ENCODE data around the gene HOXA3. TPM values are rescaled to one million over a fixed set of nuclear protein-coding genes. Genes with fewer than 3 reads are reported as not detected.

Gene HOXA3
- total and polyA plus RNA-seq, 4 experiments from 2014 or later = 0.07 TPM; not detected in 3

DNA sequence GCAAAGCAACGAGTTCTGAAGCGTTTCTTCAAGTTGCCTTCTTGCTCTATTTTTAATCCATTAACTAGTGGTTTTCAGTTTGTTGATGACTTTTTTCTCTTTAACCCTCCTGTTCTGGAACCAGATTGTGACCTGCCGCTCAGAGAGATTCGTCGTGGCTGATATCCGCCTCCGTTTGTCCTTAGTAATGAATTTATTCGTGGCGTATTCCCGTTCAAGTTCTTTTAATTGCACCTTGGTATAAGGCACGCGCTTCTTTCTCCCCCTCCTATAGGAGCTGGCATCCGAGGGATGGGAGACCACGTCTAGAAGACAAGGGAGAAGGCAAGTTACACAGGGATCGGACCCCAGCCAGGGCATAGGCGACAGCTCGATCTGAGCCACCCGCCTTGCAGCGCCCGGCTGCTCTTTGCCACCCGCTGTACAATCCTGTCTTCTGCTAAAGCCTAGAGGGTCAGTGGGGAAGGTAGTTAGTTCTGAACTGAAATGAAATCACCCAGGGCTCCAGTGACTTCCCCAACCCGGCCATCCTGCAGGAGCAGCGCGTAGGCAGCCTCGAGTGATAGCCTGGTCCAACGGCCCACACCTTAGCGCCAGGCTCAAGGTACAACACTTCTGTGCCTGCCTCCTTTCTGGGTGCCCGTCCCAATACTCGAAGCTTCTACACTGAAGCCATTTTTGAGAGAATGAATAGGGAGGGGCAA is 45.9 kb upstream of the HOXA3 start:
- Mint-ChIP-seq H3K4me3 (peak overlapping the region in 6 of 8 donors; percentile 3 to 73 (median 28)), H3K27ac (peak overlapping the region in 3 of 7 donors; percentile 3 to 44 (median 33)), H3K27me3 (peaks cover 72 to 78% of the 10 kb centered on the region in 2 donors), H3K4me1 (peaks cover 21 to 53% (median 33%) of the 10 kb centered on the region in 4 donors), H3K36me3 (no peaks in the 10 kb centered on the region), H3K9me3 (peaks cover 0 to 7% (median 2%) of the 10 kb centered on the region in 8 donors)
- Histone ChIP-seq H3K27me3 (ENCODE audit: insufficient read depth, low read length) (peaks cover 75% of the 10 kb centered on the region), H3K27ac (ENCODE audit: low read depth, low read length) (no peak overlapping the region), H3K4me1 (ENCODE audit: insufficient read depth, low read length) (peaks cover 34% of the 10 kb centered on the region), H3K36me3 (ENCODE audit: insufficient read depth, low read length) (no peaks in the 10 kb centered on the region), H3K4me3 (ENCODE audit: low read length in 2 of 2) (no peak overlapping the region), H3K9me3 (ENCODE audit: control insufficient read depth in 1 of 2, low read length in 2 of 2) (no peaks in the 10 kb centered on the region)
- CTCF ChIA-PET (ENCODE audit: partially characterized antibody) = interaction anchor here (0.8 to 1.5 kb wide), 6 partner anchors 8 to 878 kb away, joined by 3 to 6 read pairs (median 5); no protein-coding TSS in a partner anchor
- POLR2A ChIA-PET (ENCODE audit: partially characterized antibody) = interaction anchor here (0.8 to 1.9 kb wide), 3 partner anchors 8 to 15 kb away, joined by 3 to 7 read pairs (median 3); no protein-coding TSS in a partner anchor
- intact Hi-C loops (cut with micrococcal nuclease) = loop anchor here (5.0 to 10.0 kb wide), 2 partner anchors 464 to 977 kb away; partner anchors contain the start of gene HIBADH
- DNase-seq = no peak

DNA sequence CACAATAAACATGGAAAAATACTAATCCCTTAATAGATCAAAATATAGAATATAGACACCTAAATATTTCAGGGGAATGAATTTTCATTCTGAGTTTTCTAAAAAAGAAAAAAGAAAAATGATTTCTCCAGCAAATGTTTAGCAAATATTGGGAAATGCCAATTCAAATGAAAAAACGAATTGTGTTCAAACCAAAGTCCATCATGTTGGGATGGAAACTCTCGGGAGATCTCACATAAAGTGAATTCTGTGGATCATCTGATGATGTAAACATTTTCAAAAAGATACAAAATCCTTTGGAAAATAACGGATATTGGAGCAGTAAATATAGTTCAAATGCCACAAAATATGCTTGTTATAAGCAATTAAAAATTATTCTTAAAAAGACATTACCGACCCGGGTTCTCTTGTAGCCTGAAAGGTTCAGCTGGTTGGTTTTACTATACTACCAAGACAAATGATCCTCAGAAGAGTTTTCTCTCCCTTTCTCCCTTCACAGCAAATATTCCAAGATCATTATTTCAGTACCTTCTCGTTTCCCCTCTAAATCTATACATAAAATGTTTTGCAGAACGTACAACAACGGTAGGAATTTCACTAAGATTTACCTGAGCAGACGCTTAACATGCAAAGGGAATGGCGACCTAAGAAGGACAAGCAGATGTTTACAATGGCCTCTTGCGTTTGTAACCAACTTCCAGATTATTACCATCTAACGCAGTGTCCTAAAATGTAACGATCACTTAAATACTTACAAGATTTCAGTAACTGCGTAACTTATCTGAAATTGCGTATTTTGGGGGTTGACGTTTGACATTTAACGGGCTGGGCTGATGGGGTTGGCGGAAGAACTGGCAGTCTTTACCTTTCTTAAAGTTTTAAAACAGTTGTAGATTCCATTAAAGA is 45.0 kb upstream of the HOXA3 start:
- Mint-ChIP-seq H3K4me3 (peak overlapping the region in 2 of 8 donors; percentile 0 to 9), H3K9me3 (peaks cover 0 to 7% (median 2%) of the 10 kb centered on the region in 8 donors), H3K27ac (peak overlapping the region in 2 of 7 donors; percentile 33 to 77), H3K36me3 (no peaks in the 10 kb centered on the region), H3K4me1 (peaks cover 21 to 54% (median 36%) of the 10 kb centered on the region in 4 donors), H3K27me3 (peaks cover 70 to 75% of the 10 kb centered on the region in 2 donors)
- POLR2A ChIA-PET (ENCODE audit: partially characterized antibody) = no interaction called here
- CTCF ChIA-PET (ENCODE audit: partially characterized antibody) = no interaction called here
- Histone ChIP-seq H3K9me3 (ENCODE audit: control insufficient read depth in 1 of 2, low read length in 2 of 2) (no peaks in the 10 kb centered on the region), H3K27me3 (ENCODE audit: insufficient read depth, low read length) (peaks cover 74% of the 10 kb centered on the region), H3K27ac (ENCODE audit: low read depth, low read length) (no peak overlapping the region), H3K4me1 (ENCODE audit: insufficient read depth, low read length) (peaks cover 41% of the 10 kb centered on the region), H3K4me3 (ENCODE audit: low read length in 2 of 2) (no peak overlapping the region), H3K36me3 (ENCODE audit: insufficient read depth, low read length) (no peaks in the 10 kb centered on the region)
- no peak for DNase-seq
- intact Hi-C loops (cut with micrococcal nuclease) = loop anchor here (2.0 to 10.0 kb wide), 3 partner anchors 465 to 977 kb away; partner anchors contain the start of gene HIBADH

- CTCF ChIA-PET (ENCODE audit: partially characterized antibody) = interaction anchor here (0.7 to 3.3 kb wide), 39 partner anchors 9 to 1303 kb away, joined by 3 to 39 read pairs (median 5); partner anchors contain the start of genes HOXA10 and HOXA11
- Mint-ChIP-seq H3K27me3 (peaks cover 65 to 72% of the 10 kb centered on the region in 2 donors), H3K27ac (peak overlapping the region in 2 of 7 donors; percentile 61 to 74), H3K4me3 (peak overlapping the region in 1 of 8 donors; percentile 52), H3K4me1 (peaks cover 20 to 54% (median 33%) of the 10 kb centered on the region in 4 donors), H3K36me3 (no peaks in the 10 kb centered on the region), H3K9me3 (peaks cover 0 to 9% (median 2%) of the 10 kb centered on the region in 8 donors)
- Histone ChIP-seq H3K9me3 (ENCODE audit: control insufficient read depth in 1 of 2, low read length in 2 of 2) (no peaks in the 10 kb centered on the region), H3K27ac (ENCODE audit: low read depth, low read length) (no peak overlapping the region), H3K4me1 (ENCODE audit: insufficient read depth, low read length) (peaks cover 45% of the 10 kb centered on the region), H3K4me3 (ENCODE audit: low read length in 2 of 2) (no peak overlapping the region), H3K27me3 (ENCODE audit: insufficient read depth, low read length) (peaks cover 76% of the 10 kb centered on the region), H3K36me3 (ENCODE audit: insufficient read depth, low read length) (no peaks in the 10 kb centered on the region)
- POLR2A ChIA-PET (ENCODE audit: partially characterized antibody) = interaction anchor here (1.1 to 2.3 kb wide), 3 partner anchors 11 to 544 kb away, joined by 4 to 9 read pairs (median 4); partner anchors contain the start of genes HOXA11 and TAX1BP1
- peak; percentile 71 to 79 (median 75) for DNase-seq
- intact Hi-C loops (cut with micrococcal nuclease) = loop anchor here (1.0 to 10.0 kb wide), 8 partner anchors 380 to 978 kb away; partner anchors contain the start of gene HIBADH
Observed at GRCh38 chr7:27196287-27196767, 43.9 kb upstream of the HOXA3 start.

GRCh38 chr7:27194686-27195379 is 42.5 kb upstream of the HOXA3 start:
- no peak overlapping the region for H3K4me3 Mint-ChIP-seq
- H3K36me3 Mint-ChIP-seq = no peaks in the 10 kb centered on the region
- no peaks in the 10 kb centered on the region for H3K36me3 ChIP-seq (ENCODE audit: insufficient read depth, low read length)
- H3K27ac Mint-ChIP-seq = peak overlapping the region in 1 of 7 donors; percentile 44
- peaks cover 34% of the 10 kb centered on the region for H3K4me1 ChIP-seq (ENCODE audit: insufficient read depth, low read length)
- peaks cover 0 to 9% (median 2%) of the 10 kb centered on the region in 8 donors for H3K9me3 Mint-ChIP-seq
- CTCF ChIA-PET (ENCODE audit: partially characterized antibody) = interaction anchor here (0.6 to 3.3 kb wide), 13 partner anchors 10 to 1302 kb away, joined by 3 to 39 read pairs (median 8); no protein-coding TSS in a partner anchor
- no peak overlapping the region for H3K27ac ChIP-seq (ENCODE audit: low read depth, low read length)
- H3K4me1 Mint-ChIP-seq = peaks cover 12 to 53% (median 22%) of the 10 kb centered on the region in 4 donors
- DNase-seq = no peak
- intact Hi-C loops (cut with micrococcal nuclease) = loop anchor here (5.0 to 10.0 kb wide), 2 partner anchors 467 to 980 kb away; partner anchors contain the start of gene HIBADH
- peaks cover 66 to 75% of the 10 kb centered on the region in 2 donors for H3K27me3 Mint-ChIP-seq
- H3K27me3 ChIP-seq (ENCODE audit: insufficient read depth, low read length) = peaks cover 79% of the 10 kb centered on the region
- no peak overlapping the region for H3K4me3 ChIP-seq (ENCODE audit: low read length in 2 of 2)
- POLR2A ChIA-PET (ENCODE audit: partially characterized antibody) = interaction anchor here (2.3 kb wide), 1 partner anchor 9 kb away, joined by 9 read pairs; the partner anchor contains the start of gene HOXA11
- H3K9me3 ChIP-seq (ENCODE audit: control insufficient read depth in 1 of 2, low read length in 2 of 2) = no peaks in the 10 kb centered on the region

GRCh38 chr7:27194002-27194352 is 41.6 kb upstream of the HOXA3 start:
- H3K9me3 ChIP-seq (ENCODE audit: control insufficient read depth in 1 of 2, low read length in 2 of 2) = no peaks in the 10 kb centered on the region
- H3K4me1 ChIP-seq (ENCODE audit: insufficient read depth, low read length) = peaks cover 39% of the 10 kb centered on the region
- H3K4me1 Mint-ChIP-seq = peaks cover 13 to 57% (median 26%) of the 10 kb centered on the region in 4 donors
- no peaks in the 10 kb centered on the region for H3K36me3 ChIP-seq (ENCODE audit: insufficient read depth, low read length)
- DNase-seq = no peak
- H3K27me3 Mint-ChIP-seq = peaks cover 68 to 78% of the 10 kb centered on the region in 2 donors
- no peak overlapping the region for H3K27ac ChIP-seq (ENCODE audit: low read depth, low read length)
- peaks cover 0 to 9% (median 2%) of the 10 kb centered on the region in 8 donors for H3K9me3 Mint-ChIP-seq
- peak overlapping the region in 3 of 8 donors; percentile 22 to 48 (median 38) for H3K4me3 Mint-ChIP-seq
- POLR2A ChIA-PET (ENCODE audit: partially characterized antibody) = interaction anchor here (0.7 kb wide), 1 partner anchor 26 kb away, joined by 3 read pairs; no protein-coding TSS in a partner anchor
- H3K36me3 Mint-ChIP-seq = no peaks in the 10 kb centered on the region
- no peak overlapping the region for H3K4me3 ChIP-seq (ENCODE audit: low read length in 2 of 2)
- intact Hi-C loops (cut with micrococcal nuclease) = loop anchor here (10.0 kb wide), 1 partner anchor 981 kb away; no protein-coding TSS in a partner anchor
- peak overlapping the region in 1 of 7 donors; percentile 62 for H3K27ac Mint-ChIP-seq
- peaks cover 86% of the 10 kb centered on the region for H3K27me3 ChIP-seq (ENCODE audit: insufficient read depth, low read length)
- CTCF ChIA-PET (ENCODE audit: partially characterized antibody) = interaction anchor here (1.8 to 3.3 kb wide), 3 partner anchors 33 to 902 kb away, joined by 6 to 39 read pairs (median 38); no protein-coding TSS in a partner anchor
